NCI-H2227 (cell line): Measurements from ENCODE around the gene HS3ST6.
"Not testable (repeated sequence)": the region's sequence is repeated elsewhere in the genome, so short reads cannot be mapped to it uniquely, and the experiment has no call there.

ENCODE experiments used
- DNase-seq: peaks from one replicate; lab custom pipeline; 2025; ENCODE audit not compliant: unreplicated experiment; lab: John Stamatoyannopoulos, UW

The HS3ST6 gene

DNA sequence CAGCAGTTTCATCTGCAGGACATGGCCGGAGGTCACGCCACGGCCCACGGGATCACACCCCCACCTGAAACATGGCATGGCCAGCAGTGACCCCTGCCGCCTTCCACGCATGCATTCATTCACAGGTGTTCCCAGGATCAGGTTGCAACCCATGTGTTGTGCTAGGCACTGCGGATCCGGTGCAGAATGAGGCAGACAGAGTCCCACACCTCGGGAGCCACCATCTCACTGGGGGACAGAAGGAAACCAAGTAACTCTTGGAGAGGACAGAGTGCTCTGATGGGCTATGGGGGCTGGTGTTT is 29.1 kb upstream of the HS3ST6 start:
- no peak for DNase-seq

DNA sequence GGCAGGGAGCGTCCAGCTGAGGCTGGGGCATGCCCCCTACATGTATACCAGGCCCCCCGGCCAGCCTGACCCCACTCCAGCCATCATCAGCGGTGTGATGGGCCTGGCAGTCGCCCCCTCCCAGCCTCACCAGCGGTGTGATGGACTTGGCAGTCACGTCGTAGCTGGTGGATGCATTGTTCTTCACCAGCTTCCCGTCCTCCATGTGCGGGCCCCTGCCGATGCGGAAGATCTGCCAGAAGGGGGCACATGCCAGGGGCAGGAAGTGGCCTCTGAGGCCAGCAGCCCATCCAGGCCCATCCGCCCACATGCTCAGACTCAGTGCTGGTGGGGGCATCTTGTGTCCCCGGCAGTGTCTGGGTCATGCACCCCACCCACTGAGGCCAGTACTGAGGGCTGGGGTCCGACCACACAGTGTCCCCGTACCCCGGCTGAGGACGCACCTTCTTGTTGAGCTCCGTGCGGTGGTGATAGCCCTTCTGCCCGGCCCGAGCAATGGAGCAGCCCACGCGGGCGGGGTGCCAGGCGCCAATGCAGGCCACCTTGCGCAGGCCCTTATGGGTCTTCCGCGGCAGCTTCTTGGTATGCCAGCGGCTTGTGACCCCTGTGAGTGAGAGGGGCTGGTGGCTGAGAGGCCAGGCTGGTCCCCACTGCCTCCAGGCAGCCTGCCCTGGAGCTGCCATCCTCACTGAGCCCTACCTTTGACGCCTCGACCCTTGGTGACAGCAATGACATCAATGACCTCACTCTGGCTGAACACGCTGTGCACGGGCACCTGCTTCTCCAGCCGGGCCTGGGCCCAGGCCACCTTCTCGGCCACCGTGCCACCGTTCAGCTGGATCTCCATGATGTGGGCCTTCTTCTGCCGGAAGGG is 28.5 kb upstream of the HS3ST6 start:
- DNase-seq, result no peak

DNA sequence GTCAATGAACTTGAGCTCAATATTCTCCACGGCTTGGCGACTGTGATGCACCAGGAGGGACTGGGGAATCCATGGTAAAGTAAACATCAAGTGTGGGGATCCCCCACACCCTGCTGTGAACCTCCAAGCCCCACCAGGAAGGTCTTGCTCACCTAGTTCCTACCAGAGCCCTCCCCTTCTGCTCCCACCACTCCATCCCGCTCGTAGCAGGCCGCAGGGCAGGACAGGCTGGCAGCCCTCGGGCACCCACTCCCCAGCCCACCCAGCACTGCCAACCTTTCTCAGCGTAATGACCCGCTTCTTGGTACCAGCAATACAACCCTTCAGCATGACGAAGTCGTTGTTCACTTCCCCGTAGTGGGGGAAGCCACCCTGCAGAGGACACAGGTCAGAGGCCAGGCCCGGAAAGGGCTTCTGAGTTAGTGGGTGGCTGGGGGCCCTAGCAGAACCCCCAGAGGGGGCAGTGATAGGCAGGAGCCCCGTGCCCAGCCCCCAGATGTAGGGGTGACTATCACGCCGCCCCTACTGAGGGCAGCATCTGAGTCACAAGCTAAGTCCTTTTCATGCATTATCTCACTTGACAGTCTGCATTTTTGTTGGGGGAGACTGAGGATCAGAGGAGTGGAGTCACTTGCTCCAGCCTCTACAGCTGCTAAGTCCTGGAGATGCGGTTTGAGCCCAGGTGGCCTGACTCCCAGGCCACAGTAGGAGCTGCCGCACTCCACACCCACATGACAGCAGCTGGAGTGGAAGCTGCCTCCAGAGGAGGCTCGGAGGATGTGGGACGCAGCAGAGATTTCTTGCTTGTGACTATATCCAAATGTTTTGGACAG is 27.6 kb upstream of the HS3ST6 start:
- DNase-seq, result no peak

DNA sequence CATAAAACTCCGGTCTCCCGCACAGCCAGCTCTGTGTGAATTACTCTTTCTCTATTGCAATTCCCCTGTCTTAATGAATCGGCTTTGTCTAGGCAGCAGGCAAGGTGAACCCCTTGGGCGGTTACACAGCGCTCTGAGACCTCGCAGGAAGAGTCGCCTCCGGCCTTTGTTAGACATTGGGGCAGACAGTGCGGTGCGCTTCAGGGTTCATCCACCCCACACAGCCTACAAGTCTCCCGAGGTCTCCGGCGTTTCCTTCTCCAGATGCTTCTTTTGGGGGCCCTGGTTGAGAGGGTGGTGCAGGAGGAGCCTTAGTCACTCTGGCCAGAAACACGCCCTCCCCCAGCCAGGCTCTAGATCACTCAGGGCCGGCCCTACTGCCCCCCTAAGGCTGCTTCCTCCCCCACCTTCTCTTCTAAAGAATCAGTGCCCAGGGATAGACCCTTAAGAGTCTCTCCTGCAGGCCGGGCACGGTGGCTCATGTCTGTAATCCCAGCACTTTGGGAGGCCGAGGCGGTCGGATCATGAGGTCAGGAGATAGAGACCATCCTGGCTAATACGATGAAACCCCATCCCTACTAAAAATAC is 26.5 kb upstream of the HS3ST6 start:
- no peak for DNase-seq

DNA sequence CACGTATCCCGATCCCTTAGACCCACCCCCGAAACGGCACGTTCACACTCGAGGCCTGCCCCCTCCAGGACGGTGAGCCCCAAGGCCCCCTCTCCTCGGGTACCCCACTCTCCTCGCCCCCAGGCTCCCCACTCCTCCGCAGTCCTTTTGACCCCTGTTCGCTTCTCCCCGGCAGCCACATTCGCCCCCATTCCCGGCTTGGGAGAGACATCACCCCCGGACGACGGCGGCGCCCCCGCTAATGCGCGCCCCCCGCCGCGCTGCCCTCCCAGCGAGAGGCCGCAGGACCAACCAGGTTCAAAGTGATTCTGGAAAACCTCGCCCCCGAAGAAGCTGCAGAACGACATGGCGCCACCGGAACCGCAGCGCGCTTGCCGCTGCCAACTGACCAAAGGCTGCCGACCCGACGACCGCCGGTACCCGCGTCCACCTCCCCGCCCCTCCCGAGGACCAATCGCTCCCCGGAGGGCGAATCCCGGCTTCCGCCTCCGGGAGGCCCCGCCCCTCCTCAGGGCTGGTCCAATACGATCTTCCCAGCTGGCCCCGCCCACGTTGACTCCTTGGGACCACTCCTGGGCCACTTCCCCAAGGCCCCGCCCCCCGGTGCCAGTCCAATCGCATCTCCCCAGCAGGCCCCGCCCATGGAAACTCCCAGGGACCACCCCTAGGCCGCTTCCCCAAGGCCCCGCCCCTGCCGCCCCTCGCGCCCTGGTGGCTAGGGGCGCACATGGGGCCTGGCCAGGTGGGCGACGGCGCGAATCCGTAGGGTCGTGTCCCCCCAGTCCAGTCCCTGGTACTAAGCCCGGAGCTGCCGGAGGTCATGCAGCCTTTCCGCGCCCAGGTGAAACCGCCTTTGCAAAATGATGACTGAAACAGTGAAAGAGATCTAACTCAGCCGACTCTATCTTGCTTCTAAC is 24.9 kb upstream of the HS3ST6 start, which contains the start of gene MSRB1:
TSS of gene MSRB1 (minus strand) at position 390 of the 917 bp plus-strand sequence. CDS start at position 347, 43 bp downstream.
- peak; percentile 100 for DNase-seq

DNA sequence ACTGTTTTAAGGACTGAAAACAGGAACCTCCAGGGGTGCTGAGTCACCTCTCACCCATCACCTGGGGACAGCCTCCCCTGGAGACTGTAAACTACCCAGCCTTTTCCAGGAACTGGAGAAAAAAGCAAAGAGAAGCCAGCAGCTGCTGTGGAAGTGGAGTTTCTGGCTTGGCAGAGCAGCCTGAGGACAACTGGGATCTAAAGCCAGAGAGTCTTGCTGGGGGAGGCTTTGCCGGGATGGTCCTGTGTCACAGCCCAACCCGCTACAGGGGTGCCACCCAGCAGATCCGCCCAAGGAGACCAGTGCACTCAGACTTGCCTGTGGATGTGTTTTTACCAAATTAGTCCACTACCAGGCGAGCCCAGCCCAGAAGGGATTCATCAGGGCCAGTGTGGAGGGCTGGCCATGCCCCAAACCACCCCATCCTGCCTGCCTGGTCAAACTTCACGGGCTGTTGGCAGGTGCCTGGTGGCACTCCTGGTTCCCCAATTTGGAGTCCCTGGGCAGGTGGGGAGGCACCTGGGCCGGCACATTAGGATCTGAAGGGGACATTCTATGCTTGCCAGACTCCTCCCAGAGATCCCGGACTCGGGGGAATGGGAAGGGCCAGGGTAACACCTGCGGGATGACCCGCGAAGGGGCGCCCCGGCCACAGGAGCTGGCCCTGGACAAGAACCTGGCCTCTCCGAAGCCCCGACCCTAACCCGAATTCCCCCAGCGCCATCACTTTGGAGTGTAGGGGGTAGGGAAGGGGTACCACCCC is 24.0 kb upstream of the HS3ST6 start:
- no peak for DNase-seq

DNA sequence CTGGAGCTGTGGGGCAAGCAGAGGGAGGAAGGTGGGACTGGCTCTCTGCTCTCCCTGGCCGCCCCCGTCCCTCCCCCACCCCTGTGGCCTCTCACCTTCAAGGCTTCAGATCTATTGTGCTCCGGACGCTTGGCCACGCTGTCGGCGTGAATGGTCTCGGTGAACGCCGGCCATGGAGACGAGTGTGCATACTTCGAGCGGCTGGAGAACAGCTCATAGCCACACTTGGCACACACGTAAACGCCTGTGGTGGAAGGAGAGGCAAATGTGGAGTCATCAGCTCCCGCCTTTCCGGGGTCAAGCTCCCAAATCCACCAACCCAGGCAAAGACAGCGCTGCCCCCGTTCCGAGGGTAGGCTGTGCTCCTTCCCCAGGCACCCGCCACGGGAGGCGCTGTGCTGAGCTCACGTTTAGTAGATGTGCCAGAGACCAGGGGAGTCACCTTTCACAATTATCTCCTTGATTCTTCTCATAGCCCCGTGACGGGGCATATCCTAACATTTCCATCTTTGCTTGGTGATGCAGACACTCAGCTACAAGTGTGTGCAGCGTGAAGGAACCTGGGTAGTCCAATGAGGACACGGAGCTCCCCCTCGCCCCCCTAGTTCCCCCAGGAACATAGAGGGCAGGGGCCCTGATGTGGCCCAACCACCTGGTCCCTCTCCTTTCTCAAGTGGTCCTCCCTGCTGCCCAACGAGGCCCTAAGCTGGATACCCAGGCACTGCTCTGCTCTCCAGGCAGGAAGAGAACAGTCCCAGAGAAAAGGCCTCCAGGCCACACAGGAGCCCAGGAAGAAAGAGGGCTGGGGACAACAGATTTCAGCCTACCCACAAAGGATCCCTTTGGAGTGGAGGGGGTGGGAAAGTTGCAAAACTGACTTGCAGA is 23.2 kb upstream of the HS3ST6 start:
- peak; percentile 53 for DNase-seq

DNA sequence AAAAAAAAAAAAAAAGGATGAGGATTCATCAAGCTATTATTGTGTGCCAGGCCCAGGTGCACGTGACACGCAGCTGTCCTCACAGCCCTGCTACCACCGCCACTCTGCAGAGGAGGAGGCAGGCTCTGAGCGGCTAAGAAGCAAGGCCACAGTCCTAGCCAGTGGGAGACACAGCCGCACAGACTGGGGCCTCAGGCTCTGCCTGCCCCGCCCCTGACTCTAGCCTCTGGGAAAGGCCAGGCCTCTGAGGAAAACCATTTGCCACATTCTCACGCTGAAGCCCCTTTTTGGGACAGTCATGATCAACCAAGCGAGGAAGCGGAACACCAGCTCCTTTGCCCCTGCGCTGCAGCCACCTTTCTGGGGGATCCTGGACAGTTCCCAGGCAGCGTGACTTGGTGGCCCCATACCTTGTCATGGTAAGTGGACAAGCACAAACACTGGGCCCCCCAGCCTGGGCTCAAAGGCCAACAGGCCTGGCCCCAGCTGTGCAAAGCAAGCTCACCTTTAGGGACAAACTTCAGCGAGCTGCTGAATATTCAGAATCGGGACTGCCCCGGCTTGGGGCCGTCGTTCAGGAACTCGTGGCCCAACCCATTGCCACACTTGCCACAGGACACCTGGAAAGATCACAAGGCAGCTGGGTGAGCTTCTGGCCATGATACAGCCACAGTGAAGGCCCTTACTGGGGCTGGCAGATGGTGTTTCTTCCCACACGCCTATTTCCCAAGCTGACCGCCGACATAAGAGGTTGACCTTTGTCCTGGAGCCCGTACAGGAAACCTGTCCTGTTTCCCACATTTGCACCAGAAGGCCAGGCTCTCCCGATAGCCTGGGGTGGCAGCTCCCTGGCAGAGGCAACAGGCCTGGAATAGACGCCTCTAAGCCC is 22.3 kb upstream of the HS3ST6 start:
- no peak for DNase-seq

DNA sequence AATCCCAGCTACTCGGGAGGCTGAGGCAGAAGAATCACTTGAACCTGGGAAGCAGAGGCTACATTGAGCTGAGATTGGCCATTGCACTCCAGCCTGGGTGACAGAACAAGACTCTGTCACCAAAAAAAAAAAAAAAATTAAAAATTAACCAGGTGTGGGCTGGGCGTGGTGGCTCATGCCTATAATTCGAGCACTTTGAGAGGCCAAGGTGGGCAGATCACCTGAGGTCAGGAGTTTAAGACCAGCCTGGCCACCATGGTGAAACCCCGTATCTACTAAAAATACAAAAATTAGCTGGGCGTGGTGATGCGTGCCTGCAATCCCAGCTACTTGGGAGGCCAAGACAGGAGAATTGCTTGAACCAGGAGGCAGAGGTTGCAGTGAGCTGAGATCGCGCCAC is 21.6 kb upstream of the HS3ST6 start:
- not testable (repeated sequence) for DNase-seq

DNA sequence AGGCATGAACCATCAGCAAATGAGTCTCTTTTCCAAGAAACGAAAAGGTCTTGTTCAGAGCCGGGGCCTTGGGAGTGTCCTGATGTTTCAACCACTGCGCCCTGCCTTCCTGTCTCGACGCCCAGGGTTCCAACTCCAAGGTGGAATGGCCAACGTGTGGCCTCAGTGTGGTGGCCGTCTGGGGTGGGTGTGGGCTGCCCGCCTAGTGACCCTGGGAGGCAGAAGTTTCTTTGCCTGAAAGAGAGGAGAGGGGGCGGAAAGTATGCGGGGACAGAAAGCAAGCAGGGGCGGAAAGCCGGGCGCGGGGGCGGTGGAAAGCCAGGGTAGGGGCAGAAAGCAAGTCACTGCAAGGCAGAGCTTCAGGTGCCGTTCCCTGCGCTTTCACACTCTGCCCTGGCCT is 20.7 kb upstream of the HS3ST6 start:
- DNase-seq, result no peak

DNA sequence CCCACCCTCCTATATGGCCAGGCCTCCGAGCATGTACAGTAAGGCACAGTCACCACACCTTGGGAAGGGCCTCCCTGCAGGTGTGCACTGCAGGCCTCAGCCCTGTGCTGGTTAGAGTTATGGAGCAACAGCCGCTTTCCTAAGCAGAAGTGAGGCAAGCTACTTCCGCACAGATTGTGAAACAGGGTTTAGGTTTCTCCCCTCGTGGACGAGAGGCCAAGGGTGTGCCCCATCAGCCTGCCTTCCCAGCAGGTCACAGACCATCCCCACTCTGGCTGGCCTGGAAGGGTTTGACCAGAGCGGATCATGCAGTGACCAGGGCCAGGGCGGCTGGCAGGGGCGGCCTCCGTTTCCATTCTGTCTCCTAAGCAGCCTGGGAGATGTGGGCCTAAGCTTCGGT is 20.1 kb upstream of the HS3ST6 start:
- no peak for DNase-seq

DNA sequence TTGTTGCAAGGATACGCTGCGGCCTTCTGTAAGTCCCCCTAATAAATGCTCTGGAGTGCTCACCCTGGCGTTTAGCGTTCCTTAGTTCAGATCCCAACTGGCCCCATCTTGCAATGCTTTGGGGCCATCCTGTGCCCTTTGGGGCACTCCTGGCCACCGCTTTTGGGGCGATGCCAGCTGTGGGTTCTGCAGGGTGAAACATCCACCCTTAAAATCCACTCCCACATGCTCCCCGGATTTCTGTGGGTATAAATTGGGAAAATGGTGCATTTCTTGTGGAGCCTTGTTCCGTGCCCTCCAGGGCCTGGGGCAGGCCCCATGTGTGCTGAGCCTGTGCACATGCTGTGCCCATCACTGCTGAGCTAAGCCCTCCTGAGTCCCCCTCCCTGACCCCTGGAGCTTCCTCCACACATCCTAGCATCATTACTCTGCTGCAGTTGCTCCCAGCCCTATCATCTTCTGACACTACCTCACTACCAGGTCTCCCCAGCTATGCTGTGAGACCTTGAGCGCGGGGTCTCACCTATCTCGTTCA is 18.8 kb upstream of the HS3ST6 start:
- no peak for DNase-seq

DNA sequence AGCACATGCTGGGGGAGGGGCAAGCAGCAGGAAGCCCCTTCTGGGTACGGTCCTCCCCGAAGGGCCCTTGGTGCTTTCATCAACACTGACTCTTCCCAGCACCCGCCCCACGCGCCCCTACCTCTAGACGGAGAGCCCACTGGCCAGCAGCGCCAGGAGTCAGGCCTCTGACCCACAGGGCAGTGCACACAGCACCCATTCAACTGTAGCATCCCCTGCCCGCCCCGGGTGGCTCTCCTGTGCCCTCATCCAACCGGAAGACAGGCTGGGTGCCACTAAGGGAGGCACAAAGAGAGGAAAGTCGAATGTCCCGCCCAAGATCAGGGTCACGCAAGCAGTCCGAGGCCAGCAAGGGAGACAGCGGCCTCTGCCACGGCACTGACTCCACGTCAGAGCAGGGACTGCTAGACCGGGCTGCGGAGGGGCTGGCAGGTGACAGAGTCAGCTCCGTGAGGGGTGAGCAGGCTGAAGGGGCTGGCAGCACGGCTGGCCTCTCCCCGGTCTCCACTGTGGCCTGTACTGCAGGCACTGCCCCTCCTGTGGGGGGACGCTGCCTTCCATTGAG is 15.0 kb upstream of the HS3ST6 start:
- DNase-seq, result no peak

DNA sequence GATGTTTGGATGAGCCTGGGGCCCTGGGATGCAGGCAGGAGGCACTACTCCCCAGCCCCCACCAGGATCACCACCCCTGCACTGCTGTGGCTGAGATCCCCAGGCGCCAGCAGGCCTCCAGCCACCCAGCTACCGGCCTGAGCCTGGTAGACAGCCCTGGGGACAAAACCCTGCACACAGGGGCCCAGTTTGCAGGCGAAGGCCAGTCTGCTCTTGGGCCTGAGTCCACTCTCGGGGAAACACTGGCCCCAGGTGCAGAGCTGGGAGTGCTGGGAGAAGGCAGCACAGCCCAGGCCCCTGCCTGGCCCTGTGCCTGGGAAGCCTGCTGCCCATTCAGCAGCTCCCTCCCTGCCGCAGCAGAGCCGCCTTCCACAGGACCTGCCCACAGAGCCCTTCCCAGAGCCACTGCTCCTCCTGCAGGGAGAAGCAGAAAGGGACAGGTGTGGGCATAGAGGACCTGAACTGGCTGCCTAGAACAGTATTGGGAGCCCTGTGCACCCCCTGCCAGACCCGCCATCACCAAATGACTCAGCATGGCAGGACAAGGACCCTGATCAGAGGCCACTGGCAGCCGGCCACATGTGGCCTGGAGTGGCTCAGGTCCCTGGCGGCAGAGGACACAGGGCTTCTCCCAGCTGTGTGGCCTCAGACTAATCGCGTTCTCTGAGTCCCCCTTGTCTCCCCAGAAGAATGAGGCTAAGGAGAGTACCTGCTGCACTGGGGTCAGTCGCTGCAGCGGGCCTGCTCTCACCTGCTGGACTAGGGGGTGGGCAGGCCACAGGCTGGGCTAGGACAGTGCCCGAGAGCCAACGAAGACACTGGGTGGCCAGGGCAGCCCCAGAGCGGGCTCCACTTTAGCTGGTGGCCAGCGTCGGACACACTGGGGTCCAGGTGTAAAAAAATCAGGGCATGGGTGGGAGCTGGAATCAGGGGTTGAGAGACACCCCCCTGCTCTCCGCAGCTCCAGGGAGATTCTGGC is 14.1 kb upstream of the HS3ST6 start:
- DNase-seq, result peak; percentile 58

DNA sequence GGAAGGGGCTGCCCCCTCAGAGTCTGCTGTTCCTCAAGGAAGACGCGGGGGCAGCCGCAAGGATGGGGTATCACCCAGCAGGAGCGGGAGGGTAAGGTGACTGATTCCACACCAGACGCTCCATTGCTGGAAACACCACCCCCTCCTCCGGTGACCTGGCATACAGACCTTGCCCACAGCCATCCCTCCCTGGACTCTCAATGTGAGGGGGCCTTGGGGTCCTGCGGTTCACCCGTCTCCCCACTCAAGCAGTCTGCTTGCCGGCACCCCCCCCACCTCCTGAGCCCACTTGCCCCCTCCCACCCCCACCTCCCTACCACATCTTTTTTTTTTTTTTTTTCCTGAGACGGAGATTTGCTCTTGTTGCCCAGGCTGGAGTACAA is 12.1 kb upstream of the HS3ST6 start:
- no peak for DNase-seq

DNA sequence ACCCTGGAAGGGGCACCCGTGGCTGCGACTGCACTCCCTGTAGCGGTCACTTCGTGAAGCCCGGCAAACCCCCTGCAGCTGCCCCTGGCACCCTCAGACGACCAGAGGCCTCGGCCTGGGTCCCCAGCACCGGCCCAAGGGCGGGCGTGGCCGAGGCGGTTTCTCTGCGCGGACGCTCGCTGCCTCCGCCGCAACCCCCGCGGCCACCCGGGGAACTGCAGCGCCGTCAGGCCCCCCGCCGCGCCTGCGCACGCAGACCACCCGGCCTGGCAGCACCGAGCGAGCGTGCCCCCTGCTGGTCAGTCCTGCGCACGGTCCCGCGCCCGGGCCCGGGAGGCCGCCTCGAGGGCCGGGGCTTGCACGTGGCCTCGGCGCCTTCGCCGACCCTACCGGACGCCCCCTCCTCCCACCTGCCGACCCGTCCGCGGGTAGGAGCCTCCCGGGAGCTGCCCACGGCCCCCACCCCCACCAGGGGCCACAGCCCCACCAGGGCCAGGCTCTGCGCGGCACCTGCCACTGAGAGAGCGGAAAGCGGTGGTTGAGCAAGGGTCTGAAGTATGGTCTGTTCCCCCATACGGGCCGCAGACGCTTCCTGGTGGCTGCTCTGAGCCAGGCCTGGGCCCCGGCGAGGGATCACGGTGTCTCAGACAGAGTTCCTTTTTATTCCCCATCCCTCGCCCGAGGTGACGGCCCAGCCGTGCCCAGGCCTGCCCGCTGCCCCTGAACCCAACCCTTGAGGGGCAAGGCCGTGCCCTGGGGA is 11.5 kb upstream of the HS3ST6 start:
- DNase-seq, result peak; percentile 94
